Activated CD4-positive, alpha-beta T cell treated with anti-CD3 and anti-CD28 coated beads, Interleukin-2, Interleukin-6, amounts not matched to agents 100 ng/mL and 50 ng/mL, durations not matched to agents 16 hours and 8 hours (primary cell): ENCODE data around the gene OSBPL2.

ENCODE experiments used
- DNase-seq: peaks from one replicate; pipeline ENCODE4 v3.0.0-alpha.2; 2020

OSBPL2 gene

GRCh38 chr20:62222972-62223371 lies 15.3 kb upstream of the OSBPL2 start:
- no peak for DNase-seq

DNA sequence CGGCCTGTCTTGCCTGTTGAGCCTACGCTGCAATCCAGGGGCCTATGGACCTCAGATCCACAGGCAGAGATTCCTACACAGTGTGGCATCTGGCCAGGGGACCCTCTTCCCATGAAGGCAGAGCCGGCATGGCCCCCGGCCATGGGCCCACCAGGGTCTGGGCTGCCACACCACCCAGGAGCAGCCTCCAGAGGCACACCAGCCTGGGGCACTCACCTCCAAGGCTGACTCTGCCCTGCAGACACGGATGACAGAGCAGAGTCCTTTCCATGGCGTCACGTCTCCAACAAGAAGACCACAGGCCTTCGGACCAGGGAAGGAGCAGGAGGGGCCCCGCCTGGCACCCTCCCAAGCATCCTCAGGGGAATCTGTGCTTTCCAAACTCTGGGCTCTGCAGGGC lies 14.8 kb upstream of the OSBPL2 start:
- no peak for DNase-seq

- no peak for DNase-seq
Measured at GRCh38 chr20:62224113-62224855, 14.0 kb upstream of the OSBPL2 start.

GRCh38 chr20:62225026-62225425 lies 13.3 kb upstream of the OSBPL2 start:
- DNase-seq, result no peak

DNA sequence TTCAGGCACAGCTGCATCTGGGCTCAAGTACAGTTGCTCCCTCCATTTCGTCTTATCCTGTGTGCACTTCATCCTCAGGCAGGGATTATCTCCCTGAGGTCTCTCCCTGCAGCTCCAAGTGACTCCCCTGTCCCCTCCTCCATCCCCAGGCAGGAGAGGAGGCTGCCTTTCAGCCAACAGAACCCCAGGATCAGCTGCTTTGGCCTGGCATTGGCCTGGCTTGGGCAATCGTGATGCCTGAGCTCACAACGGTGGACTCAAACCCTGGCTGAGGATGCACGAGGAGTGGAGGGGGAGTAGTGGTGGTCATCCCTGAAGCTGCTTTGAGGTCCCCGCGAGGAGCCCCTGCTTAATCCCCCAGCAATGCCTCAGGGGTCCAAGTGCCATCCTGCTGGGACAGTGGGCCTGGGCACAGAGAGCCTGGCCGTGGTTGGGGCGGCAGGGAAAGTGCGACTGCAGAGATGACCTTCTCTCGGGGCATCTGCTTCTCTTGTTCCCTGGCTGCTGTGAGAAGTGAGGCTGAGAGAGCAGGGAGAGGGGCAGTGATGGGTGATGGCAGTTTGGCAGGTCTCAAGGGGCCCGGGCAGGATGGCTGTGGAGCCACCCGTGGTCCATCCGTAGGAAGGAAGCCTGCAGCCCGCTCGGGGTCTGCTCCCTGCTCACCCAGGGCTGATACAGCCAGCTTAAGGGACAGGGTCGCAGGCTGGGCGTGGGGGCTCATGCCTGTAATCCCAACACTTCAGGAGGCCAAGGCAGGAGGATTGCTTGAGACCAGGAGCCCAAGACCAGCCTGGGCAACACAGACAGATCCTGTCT lies 12.3 kb upstream of the OSBPL2 start:
- no peak for DNase-seq

DNA sequence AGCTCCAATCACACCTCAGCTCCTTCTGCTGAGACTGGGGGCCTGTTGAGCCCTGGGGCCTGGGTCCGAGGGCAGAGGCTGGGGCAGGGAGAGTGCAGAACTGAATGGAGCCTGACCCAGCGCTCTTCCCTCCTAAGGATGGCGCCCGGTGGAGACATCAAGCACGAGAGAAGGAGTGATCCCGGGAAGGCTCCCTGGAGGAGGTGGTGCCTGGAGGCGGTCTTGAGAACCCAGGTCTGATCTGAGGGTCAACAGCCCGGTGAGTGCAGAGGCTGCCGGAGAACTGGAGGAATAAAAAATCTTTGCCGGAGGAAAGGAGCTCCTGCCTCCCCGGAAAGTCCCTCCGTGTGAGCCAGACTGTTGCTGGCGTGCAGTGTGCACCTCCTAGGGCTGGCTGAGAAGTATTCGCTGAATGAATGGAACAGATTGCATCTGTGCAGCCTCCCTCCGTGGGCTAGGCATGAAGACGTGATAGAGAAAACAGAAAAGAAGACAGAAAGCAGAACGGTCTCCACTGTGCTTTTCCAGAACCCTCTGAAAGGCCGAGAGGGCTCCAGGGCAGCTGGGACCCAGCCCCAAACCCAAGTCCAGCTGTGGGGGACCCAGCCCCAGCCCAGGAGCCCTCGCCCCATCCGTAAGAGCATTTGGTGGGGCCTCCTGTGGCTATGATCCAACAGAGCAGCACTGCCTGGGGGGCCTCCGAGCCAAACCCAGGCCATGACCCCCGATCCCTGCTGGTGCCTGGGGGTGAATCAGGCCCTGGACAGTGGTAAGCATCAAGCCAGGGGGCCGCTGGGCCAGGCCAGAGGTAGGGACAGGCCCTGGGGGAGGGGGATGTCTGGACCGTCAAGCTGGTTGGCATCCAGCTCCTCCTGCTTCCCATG lies 11.4 kb upstream of the OSBPL2 start:
- no peak for DNase-seq

- DNase-seq, result no peak
Measured at GRCh38 chr20:62227591-62227976, 10.7 kb upstream of the OSBPL2 start.

GRCh38 chr20:62227977-62228958 lies 10.1 kb upstream of the OSBPL2 start:
- no peak for DNase-seq

GRCh38 chr20:62228982-62229545 lies 9.3 kb upstream of the OSBPL2 start:
- no peak for DNase-seq

DNA sequence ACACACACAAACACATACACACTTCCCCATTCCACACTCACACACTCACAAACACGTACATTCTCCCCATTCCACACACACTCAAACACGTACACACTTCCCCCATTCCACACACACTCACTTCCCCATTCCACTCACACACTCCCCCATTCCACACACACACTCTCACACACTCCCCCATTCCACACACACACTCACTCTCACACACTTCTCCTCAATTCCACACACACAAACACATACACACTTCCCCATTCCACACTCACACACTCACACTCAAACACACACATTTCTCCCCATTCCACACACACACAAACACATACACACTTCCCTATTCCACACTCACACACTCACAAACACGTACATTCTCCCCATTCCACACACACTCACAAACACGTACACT lies 8.7 kb upstream of the OSBPL2 start:
- DNase-seq, result no peak

DNA sequence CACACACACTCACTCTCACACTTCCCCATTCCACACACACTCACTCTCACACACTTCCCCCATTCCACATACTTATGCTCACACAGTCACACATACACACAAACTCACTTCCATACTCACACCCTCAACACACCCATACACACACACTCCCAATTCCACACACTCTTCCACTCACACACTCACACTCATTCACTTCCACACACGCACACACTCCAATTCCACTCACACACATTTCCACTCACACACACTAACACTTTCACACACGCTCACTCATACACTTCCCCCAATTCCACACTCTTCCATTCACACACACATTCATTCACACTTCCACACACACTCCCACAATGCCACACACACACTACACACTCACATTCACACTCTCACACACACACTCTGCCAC lies 8.0 kb upstream of the OSBPL2 start:
- DNase-seq, result no peak

DNA sequence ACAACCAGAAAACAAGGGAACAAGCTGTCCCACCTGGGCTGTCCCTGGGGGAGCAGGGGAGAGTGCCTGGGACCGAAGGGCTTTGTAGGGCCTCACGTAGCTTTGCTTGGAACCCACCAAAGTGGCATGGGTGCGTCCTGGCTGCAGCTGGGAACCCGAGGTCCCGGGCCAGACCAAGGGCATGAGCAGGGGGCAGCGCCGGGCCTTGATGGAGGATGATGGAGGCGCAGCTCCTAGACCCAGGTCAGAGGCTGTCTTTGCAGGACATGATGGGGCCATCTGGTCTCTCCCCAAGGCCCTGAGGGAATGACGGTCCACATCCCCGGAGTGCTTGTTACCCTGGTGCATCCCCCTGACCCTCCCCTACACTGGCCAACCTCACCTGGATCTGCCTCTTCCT lies 7.6 kb upstream of the OSBPL2 start:
- DNase-seq, result no peak

- no peak for DNase-seq
Measured at GRCh38 chr20:62231292-62231691, 7.0 kb upstream of the OSBPL2 start.

GRCh38 chr20:62232194-62232593 lies 6.1 kb upstream of the OSBPL2 start:
- no peak for DNase-seq

DNA sequence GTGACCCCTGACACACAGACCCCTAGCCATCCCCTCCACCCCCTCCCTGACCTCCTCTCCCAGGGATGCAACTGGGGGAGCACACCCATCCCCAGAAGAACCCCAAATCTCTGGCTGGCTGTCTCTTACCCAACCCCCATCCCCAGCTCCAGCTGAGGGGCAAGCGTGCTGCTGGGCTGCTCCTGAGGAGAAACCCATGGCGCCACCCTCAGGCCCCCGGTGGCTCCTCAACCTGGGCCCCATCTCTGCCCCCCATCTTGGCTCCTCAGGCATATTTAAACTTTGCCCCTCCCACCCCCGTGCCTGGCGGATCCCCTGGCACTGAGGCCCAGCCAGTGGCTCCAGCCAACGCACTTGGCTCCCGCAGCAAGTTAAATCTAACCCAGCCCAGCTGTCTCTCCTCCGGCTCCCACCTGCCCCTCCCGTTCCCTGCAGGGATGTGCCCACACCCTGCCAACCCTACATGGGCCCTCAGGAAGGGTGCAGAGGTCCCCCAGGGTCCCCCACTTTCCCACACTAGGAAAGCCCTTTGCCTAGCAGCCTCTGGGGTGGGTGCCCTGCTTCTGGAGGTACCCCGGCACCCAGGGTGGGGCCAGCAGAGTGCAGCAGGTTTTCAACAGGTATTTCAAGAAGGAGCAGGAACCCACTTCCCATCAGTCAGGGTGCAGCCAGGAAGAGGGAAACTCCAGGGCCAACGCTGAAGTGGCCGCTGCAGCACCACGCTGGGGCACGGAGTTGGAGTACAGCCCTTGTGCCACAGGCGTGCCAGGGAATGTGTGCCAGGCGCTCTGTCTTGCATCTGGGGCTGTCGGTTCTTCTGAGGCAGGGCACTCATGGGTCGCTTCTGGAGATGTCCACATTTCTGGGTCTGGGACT lies 5.3 kb upstream of the OSBPL2 start:
- DNase-seq, result no peak

DNA sequence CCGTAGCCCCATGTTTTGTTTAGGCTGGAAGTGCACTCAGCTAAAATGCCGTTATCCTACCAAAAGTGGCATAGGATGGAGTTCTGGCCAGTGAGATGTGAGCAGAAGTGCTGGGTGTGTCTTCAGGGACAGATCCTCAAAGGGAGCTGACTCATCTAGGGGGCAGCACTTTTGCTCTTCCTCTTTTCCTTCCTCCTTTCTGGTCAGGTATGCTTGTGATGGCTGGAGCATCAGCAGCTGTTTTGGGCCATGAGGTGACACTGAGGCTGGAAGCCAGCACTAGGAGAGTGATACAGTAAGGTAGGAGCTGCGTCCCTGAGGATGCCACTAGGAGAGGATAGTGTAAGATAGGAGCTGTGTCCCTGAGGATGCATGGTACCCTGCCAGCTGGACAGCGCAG lies 4.6 kb upstream of the OSBPL2 start:
- no peak for DNase-seq

GRCh38 chr20:62234339-62234738 lies 4.0 kb upstream of the OSBPL2 start:
- no peak for DNase-seq

DNA sequence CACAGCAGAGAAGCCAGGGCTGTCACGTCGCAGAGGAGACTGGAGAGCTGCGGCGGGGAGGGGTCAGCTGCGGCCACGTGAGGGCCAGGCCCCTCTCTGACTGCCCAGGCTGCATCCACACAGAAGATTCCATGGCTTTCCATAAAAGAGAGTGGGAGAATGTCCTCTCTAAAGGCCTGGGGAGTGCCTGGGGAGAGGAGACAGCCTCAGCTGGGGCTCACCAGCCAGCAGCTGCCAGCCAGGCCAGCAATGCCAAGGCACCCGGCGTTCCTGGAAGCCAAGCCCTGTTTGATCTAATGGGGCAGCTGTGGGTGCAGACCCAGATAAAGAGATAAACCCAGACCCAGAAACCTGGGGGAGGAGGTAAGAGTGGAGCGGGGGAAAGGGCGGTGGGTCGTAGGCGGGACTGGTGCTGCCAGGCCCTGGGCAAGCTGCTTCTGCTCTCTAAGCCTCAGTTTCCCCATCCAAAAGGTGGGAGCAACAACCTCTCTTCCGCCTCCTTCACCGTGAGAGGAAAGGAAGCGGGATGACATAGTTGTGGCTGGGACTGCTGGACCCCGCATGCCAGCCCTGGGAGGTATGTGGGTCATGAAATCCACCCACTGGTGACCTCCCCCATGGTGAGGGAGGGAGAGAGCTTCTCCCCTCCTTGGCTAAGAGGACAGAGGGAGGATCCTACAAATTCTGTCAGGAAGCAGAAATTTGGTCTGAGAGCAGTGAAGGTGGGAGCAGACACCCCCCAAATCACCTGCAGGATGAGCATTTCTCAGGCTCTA lies 3.1 kb upstream of the OSBPL2 start:
- DNase-seq, result no peak

DNA sequence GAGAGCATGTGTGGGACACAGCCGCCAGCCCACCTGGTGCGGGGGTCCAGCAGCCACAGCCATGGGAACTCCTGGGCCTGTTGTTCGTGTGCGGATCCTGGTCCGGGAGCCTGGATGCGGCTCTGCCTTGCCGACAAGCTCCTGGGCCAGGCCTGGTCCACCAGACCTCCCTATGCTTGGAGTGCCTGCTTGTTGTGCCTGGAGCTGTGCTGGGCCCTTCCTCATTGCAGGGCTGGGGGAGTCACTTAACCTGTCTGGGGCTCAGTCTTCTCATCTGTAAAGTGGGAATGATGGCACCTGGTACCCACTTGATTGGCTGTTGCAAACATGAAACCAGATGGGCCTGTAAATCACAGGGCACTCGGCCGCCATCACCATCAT lies 2.6 kb upstream of the OSBPL2 start:
- DNase-seq, result no peak

GRCh38 chr20:62236200-62236599 lies 2.1 kb upstream of the OSBPL2 start:
- no peak for DNase-seq
